SK-MEL-5 (cell line): Measurements from ENCODE around the gene DNAH17. TPM values are rescaled to one million over a fixed set of nuclear protein-coding genes. Genes with fewer than 3 reads are reported as not detected.

ENCODE experiments used
- DNase-seq: peaks from one replicate; pipeline ENCODE4 v3.0.0-alpha.2; 2016; ENCODE audit warnings: low read depth, low spot score
- in situ Hi-C: cut with HindIII; loops from 2 replicates; pipeline ENCODE4 v1.10.0; 2016; ENCODE audit warnings: low sequenced_read_pairs, high pct_unique_total_duplicates, low pct_unique_long_range_greater_than_20kb
- total RNA-seq: library from RNA; depleted of rRNA; stranded (reverse); fragments of >200 nt; shearing (Covaris generic); gene quantifications from 2 replicates; pipeline ENCODE4 v1.2.3, GENCODE V29; 2014

DNAH17 gene
- total RNA-seq, 1 experiment from 2014 or later, result 0.24 TPM

DNA sequence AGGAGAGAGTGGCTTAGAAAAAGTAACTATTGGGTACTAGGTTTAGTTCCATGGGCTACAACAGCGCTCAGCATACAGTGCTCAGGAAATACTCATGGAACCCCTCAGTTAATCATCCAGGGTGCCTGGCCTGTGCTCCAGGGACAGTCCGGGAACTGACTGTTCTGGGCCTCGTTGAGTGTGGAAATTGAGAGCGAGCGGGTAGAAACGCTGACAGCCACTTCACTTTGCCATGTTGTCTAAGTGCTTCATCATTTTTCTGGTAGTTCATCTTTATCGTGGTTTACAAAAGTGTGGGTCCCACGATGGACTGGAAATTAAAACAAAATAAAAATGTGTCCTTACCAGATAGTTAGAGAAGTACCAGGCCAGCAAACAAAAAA lies 31.6 kb upstream of the DNAH17 start:
- no peak for DNase-seq
- in situ Hi-C loops, result loop anchor here (25.0 kb wide), 1 partner anchor 104 kb away; no protein-coding TSS in a partner anchor

- DNase-seq, result no peak
- in situ Hi-C loops, result loop anchor here (25.0 kb wide), 1 partner anchor 104 kb away; no protein-coding TSS in a partner anchor
Observed at GRCh38 chr17:78608122-78608803, 31.1 kb upstream of the DNAH17 start.

DNA sequence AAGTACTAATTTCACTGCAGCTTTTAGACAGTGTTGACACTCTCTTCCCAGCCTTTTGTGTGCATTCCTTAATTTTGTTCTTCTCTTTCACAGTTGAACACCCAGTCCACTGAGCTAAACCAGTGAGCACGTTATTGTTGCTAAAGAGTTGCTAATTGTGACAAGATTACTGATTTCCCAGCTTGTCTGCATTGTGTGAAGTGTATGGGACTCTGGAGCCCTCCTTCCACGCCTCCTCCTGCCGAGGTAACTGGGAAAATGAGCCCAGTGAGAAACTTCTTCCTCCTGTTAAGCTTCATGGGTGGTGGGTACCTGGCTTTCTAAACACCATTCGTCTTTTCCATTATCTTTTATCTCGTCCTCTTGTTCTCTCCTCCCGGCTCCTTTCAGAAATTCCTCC lies 29.8 kb upstream of the DNAH17 start:
- in situ Hi-C loops, result loop anchor here (25.0 kb wide), 1 partner anchor 105 kb away; no protein-coding TSS in a partner anchor

DNA sequence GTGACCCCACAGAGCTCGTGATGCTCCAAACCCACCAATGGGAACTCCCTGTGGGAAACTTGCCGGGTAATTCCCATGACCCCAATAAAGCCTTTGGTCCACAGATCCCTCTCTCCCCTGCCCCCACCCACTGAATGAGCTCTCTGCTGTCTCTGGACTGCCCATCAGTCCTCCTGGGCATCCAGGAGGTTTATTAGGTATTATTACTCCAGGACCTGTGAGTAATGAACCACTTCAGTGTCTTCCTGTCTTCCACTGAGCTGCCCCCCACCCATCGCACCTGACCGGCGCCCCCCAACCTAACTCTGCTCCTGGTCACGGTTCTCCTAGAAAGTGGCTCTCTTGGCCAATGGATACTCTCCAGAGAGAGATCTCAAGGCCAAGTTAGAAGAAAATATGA lies 28.7 kb upstream of the DNAH17 start:
- DNase-seq, result no peak
- in situ Hi-C loops, result loop anchor here (25.0 kb wide), 1 partner anchor 106 kb away; no protein-coding TSS in a partner anchor

More for the DNA sequence above, 29.8 kb upstream of the DNAH17 start:
- DNase-seq, result no peak

DNA sequence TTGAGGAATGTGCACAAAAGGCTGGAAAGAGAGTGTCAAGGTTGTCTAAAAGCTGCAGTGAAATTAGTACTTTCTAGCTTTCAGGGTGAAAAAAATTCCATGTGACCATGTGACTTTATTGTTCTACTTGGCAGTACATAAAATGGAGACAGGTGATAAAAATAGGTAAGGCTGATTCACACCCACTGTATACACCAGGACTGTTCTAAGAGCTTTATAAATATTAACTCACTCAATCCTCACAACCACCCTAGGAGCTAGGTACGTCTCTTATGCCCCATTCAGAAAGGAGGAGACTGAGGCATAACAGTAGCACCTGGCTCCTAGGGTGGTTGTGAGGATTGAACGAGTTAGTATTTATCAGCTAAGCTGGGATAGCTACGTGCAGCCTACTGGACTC lies 28.2 kb upstream of the DNAH17 start:
- in situ Hi-C loops, result loop anchor here (25.0 kb wide), 1 partner anchor 107 kb away; no protein-coding TSS in a partner anchor
- DNase-seq, result no peak

DNA sequence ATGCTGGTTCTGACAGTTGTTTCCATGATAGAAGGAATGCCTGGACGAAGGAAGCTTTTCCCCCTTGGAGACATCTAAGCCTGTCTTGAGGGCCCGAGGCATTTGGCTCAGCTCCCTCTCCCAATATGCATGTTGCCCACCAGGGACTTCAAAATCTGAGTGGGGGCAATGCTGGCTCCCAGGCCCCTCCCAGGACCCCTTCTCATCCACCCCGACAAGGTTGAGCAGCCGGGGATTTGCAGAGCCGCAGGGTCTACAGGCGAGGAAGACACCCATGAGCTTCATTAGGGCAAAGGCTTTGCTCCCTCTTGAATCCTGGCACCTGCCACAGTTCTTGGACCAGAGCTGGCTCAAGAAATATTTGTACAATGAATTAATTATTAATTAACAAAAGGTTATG lies 25.1 kb upstream of the DNAH17 start:
- in situ Hi-C loops, result loop anchor here (25.0 kb wide), 1 partner anchor 110 kb away; no protein-coding TSS in a partner anchor
- no peak for DNase-seq

- in situ Hi-C loops, result loop anchor here (25.0 kb wide), 1 partner anchor 111 kb away; no protein-coding TSS in a partner anchor
- no peak for DNase-seq
Observed at GRCh38 chr17:78601577-78602190, 24.5 kb upstream of the DNAH17 start.

DNA sequence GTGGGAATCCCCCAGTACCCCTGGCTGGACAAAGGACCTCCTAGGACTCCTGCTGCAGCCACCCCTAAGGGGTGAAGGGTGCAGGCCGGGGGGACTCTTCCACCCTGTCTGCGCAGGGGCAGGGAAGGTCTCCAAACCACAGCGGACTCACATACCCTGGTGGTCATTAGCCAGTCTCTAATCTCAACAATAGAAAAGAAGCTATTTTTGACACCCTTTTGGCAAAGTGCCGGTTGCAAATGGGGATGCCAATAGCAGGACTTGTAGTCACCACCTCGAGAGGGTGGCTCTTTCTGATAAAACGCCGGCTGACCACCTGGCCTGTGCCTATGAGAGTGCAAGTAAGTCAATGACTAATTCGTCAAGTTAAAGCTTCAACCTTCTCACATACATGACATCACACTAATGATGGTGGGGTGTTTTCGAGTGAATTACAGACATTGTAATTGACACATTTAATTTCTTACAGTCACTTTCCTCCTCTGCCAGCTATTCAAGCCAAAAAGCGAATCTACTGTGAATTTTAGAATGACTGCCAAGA lies 23.1 kb upstream of the DNAH17 start:
- no peak for DNase-seq

DNA sequence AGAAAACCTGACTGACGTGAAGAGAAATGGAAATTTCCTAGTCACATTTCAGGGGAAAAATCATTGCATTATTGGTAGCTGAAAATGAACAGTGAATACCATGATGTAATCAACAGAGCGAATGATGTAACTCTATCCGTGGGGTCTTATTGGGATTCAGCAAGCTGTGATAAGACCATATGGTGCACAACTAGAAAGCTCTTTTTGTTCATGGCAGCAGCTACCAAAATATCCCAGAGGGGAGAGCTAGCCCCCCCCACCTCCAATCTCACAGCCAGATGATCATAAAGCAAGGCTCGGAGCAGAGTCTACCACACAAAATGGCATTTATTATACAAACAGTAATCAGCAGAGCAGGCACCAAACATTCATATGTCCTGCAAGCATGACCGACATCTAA lies 22.2 kb upstream of the DNAH17 start:
- in situ Hi-C loops, result loop anchor here (10.0 kb wide), 1 partner anchor 105 kb away; no protein-coding TSS in a partner anchor
- peak; percentile 68 for DNase-seq

More for the DNA sequence above, 23.1 kb upstream of the DNAH17 start:
- in situ Hi-C loops, result loop anchor here (25.0 kb wide), 1 partner anchor 112 kb away; no protein-coding TSS in a partner anchor

GRCh38 chr17:78598013-78598471 lies 20.8 kb upstream of the DNAH17 start:
- DNase-seq, result no peak

DNA sequence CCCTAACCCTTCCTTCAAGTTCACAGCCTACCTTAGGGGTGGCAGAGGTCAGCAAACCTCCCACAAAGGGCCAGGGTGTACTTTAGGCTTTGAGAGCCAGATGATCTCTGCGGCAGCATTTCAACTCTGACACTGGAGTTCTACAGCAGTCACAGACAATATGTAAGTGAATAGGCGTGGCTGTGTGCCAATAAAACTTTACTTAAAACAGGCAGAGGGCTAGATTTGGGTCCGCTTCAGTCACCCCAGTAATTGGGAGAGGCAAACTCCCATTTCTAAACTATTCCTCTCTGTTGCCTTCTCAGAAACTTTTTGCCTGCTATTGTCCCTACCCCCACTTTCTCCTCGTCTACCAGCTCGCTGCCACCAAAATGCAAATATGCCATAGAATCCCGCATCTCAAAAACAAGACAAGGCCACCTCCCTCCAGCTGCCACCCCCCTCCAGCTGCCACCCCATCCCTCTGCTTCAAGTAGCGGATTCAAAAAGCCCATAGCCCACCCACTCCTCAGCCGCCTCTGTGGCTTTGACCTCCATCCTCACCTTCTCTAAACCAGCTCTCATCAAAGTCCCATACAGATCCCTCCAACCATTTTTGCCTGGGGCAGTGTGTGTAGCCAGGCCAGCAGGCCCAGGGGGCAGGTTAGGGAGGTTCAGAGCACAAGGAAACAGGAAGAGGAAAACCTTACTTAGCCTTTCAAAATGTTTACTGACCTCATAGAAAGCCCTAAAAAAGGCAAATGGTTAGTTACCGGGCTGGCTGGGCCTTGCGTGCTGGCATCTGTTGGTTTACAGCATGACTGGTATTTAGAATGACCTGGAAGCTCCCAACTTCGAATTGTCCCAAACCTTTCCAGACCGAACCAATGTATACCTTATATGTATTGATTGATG lies 19.9 kb upstream of the DNAH17 start:
- in situ Hi-C loops, result loop anchor here (10.0 kb wide), 1 partner anchor 102 kb away; no protein-coding TSS in a partner anchor
- DNase-seq, result no peak

More at GRCh38 chr17:78598013-78598471, 20.8 kb upstream of the DNAH17 start:
- in situ Hi-C loops, result loop anchor here (10.0 kb wide), 1 partner anchor 103 kb away; no protein-coding TSS in a partner anchor

DNA sequence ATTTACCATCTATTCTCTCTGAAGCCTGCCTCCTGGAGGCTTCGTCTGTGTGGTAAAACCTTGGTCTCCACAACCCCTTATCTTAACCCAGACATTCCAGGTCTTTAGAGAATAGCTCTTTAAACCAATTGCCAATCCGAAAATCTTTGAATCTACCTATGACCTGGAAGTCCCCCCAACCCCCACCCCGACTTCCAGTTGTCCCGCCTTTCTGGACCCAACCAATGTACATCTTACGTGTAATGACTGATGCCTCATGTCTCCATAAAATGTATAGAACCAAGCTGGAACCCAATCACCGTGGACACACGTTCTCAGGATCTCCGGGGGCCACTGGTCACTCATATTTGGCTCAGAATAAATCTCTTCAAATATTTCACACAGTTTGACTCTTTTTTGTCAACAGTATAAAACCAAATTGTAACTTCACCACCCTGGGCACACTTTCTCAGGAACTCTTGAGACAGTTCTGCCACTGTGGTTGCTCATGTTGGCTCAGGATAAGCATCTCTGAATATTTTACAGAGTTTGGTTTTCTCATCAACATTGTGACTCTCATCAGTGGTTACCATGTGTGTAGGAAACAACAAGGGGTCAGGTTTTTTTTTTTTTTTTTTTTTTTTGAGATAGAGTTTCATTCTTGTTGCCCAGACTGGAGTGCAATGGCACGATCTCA lies 18.1 kb upstream of the DNAH17 start:
- in situ Hi-C loops, result loop anchor here (10.0 kb wide), 1 partner anchor 100 kb away; no protein-coding TSS in a partner anchor
- no peak for DNase-seq

GRCh38 chr17:78592991-78593329 lies 15.8 kb upstream of the DNAH17 start:
- in situ Hi-C loops, result loop anchor here (10.0 kb wide), 1 partner anchor 98 kb away; no protein-coding TSS in a partner anchor
- peak; percentile 34 for DNase-seq

GRCh38 chr17:78591263-78591671 lies 14.1 kb upstream of the DNAH17 start:
- DNase-seq, result no peak
- in situ Hi-C loops, result loop anchor here (10.0 kb wide), 1 partner anchor 96 kb away; no protein-coding TSS in a partner anchor

DNA sequence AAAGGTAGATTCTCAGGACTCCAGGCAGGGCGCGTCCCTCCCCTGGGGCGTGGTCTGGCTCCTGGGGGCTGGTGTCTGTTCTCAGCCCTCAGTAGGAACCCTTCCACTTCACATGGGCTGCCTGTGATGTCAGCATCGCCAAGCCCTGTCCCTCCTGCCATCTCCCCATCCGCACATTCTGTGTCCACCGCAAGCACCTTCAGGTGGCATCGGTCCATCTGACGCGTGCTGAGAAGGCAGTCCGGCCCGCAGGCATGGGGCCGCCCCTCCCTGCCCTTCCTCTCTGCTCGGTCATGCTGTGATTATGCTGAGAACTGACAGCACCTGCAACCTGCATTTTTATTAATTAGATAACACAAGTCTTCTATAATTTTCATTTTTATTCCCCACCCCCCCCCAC lies 12.7 kb upstream of the DNAH17 start:
- in situ Hi-C loops, result loop anchor here (10.0 kb wide), 1 partner anchor 95 kb away; no protein-coding TSS in a partner anchor
- no peak for DNase-seq

GRCh38 chr17:78589031-78589675 lies 12.0 kb upstream of the DNAH17 start:
- in situ Hi-C loops, result no loop called here
- no peak for DNase-seq
